OCI-LY7 (cell line): ENCODE results near the gene LRRC59.

Source experiments
- EZH2phosphoT487 ChIP-seq: fragments of 200-600 bp; sonication (generic); IDR thresholded peaks from 2 replicates; pipeline ENCODE4 v1.6.1; 2018; ENCODE audit warnings: low read depth, borderline replicate concordance, mild to moderate bottlenecking, mixed run types, antibody characterized with exemption, low read length, moderate library complexity, mixed read lengths
- TF ChIP-seq, protein P1 (sequence below): fragments of 200-600 bp; sonication (generic); conservative IDR thresholded peaks from 2 replicates; pipeline ENCODE4 v1.5.1; 2014; ENCODE audit warnings: mild to moderate bottlenecking, antibody characterized with exemption, low read length, moderate library complexity, mixed read lengths

GRCh38 chr17:50360486-50361115 is 36.7 kb downstream of the LRRC59 start:
- TF ChIP-seq, protein P1, sequence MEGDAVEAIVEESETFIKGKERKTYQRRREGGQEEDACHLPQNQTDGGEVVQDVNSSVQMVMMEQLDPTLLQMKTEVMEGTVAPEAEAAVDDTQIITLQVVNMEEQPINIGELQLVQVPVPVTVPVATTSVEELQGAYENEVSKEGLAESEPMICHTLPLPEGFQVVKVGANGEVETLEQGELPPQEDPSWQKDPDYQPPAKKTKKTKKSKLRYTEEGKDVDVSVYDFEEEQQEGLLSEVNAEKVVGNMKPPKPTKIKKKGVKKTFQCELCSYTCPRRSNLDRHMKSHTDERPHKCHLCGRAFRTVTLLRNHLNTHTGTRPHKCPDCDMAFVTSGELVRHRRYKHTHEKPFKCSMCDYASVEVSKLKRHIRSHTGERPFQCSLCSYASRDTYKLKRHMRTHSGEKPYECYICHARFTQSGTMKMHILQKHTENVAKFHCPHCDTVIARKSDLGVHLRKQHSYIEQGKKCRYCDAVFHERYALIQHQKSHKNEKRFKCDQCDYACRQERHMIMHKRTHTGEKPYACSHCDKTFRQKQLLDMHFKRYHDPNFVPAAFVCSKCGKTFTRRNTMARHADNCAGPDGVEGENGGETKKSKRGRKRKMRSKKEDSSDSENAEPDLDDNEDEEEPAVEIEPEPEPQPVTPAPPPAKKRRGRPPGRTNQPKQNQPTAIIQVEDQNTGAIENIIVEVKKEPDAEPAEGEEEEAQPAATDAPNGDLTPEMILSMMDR: no peak
- no peak for TF ChIP-seq EZH2phosphoT487
